Vagina (tissue), 2 donors: ENCODE results near the gene ASCC2.

ENCODE experiments used
- CTCF ChIP-seq, 3 experiments: fragments of 450-650 bp in 2 of 3; fragments of 200-600 bp in 1 of 3; sonication (generic) in 1 of 3; IDR thresholded peaks; one replicate each; pipeline ENCODE4 v1.5.1; 2017 to 2019; ENCODE audit warnings: antibody characterized with exemption in 3 of 3, mild to moderate bottlenecking in 2 of 3, moderate library complexity in 2 of 3
- POLR2A ChIP-seq, 2 donors: fragments of 450-650 bp; IDR thresholded peaks; one replicate each; pipeline ENCODE4 v1.6.1; 2017; ENCODE audit warnings: antibody characterized with exemption in 2 of 2, mild to moderate bottlenecking in 2 of 2, moderate library complexity in 2 of 2

- TF ChIP-seq CTCF (IDR thresholded peaks at IDR 0.05) (no peak), POLR2A (IDR thresholded peaks at IDR 0.05) (no peak)
These were observed 48.5 kb upstream of the ASCC2 start for GRCh38 chr22:29886596-29886995.
